B cell (primary cell): Measurements from ENCODE around the gene NYAP1. TPM values are rescaled to one million over a fixed set of nuclear protein-coding genes. Genes with fewer than 3 reads are reported as not detected.

ENCODE experiments used
- ATAC-seq: fragments of 200-7000 bp; cut with Tn5 transposase; one replicate; pipeline ENCODE4 v1.10.0; 2021; ENCODE audit warnings: low read depth, mild to moderate bottlenecking, moderate number of reproducible peaks, moderate library complexity
- CTCF ChIA-PET: fragments of 350-600 bp; sonication (Branson Sonifier 250); formaldehyde crosslinking; loops from one replicate; lab custom pipeline; 2021; ENCODE audit warnings: antibody characterized with exemption, inconsistent platforms; lab: Charles Lee
- POLR2A ChIA-PET: fragments of 350-600 bp; sonication (Branson Sonifier 250); formaldehyde crosslinking; loops from one replicate; lab custom pipeline; 2021; ENCODE audit warnings: antibody characterized with exemption; lab: Charles Lee
- DNase-seq: peaks from one replicate; pipeline ENCODE4 v3.0.0; 2013
- H2AFZ ChIP-seq: 2 replicates; pipeline ENCODE4 v1.6.1; 2012; ENCODE audit warnings: mild to moderate bottlenecking, low read depth, low read length; ENCODE audit not compliant: insufficient read depth, poor library complexity, severe bottlenecking
- H3K27ac ChIP-seq, 2 donors: 1 replicate in 1 of 2; 2 replicates in 1 of 2; pipeline ENCODE4 v1.5.1; 2012 to 2013; ENCODE audit warnings: low read length in 2 of 2, mild to moderate bottlenecking in 2 of 2, moderate library complexity in 1 of 2
- H3K27me3 ChIP-seq, 4 experiments: fragments of 200-600 bp in 1 of 4; sonication (generic) in 1 of 4; replicated peaks in 1 of 4; 1 replicate in 2 of 4; 2 replicates in 2 of 4; pipeline versions ENCODE4 v1.6.1 to v1.7.0; 2013 to 2016; ENCODE audit warnings: low read length in 3 of 4, mild to moderate bottlenecking in 2 of 4, mixed read lengths in 1 of 4, moderate library complexity in 1 of 4; ENCODE audit not compliant: insufficient read depth in 4 of 4, control insufficient read depth in 3 of 4; ENCODE audit errors: control extremely low read depth in 1 of 4
- H3K36me3 ChIP-seq, 2 experiments: replicated peaks in 1 of 2; 1 replicate in 1 of 2; 2 replicates in 1 of 2; pipeline versions ENCODE4 v1.6.1 to v1.7.1; 2013; ENCODE audit warnings: low read length in 1 of 2; ENCODE audit not compliant: insufficient read depth in 2 of 2, control insufficient read depth in 1 of 2; ENCODE audit errors: control extremely low read depth in 1 of 2, extremely low read depth in 1 of 2
- H3K4me1 ChIP-seq, 2 donors: fragments of 200-600 bp in 1 of 2; sonication (generic) in 1 of 2; 1 replicate in 1 of 2; 2 replicates in 1 of 2; pipeline versions ENCODE4 v1.5.1 to v1.6.1; 2013 to 2017; ENCODE audit warnings: low read length in 2 of 2; ENCODE audit not compliant: control insufficient read depth in 2 of 2, insufficient read depth in 2 of 2
- H3K4me2 ChIP-seq: replicated peaks from 2 replicates; pipeline ENCODE3; 2012; ENCODE audit warnings: mild to moderate bottlenecking, low read depth, low read length; ENCODE audit not compliant: poor library complexity, severe bottlenecking
- H3K4me3 ChIP-seq, 5 experiments: fragments of 200-600 bp in 1 of 5; sonication (generic) in 1 of 5; 1 replicate in 3 of 5; 2 replicates in 2 of 5; pipeline versions ENCODE4 v1.5.1 to v1.7.0; 2011 to 2016; ENCODE audit warnings: low read length in 4 of 5, mild to moderate bottlenecking in 4 of 5, low read depth in 2 of 5, control low read depth in 1 of 5, moderate library complexity in 1 of 5; ENCODE audit not compliant: insufficient read depth in 1 of 5; ENCODE audit errors: control extremely low read depth in 1 of 5, extremely low read depth in 1 of 5
- H3K79me2 ChIP-seq: fragments of 200-600 bp; sonication (generic); one replicate; pipeline ENCODE4 v1.6.0; 2016; ENCODE audit warnings: low read length; ENCODE audit not compliant: control insufficient read depth, insufficient read depth
- H3K9ac ChIP-seq: fragments of 200-600 bp; sonication (generic); 2 replicates; pipeline ENCODE4 v1.6.1; 2017; ENCODE audit warnings: mild to moderate bottlenecking, low read length, moderate library complexity
- H3K9me3 ChIP-seq, 3 donors: one replicate each; pipeline versions ENCODE4 v1.6.1 to v1.7.1; 2013; ENCODE audit warnings: low read length in 2 of 3; ENCODE audit not compliant: control insufficient read depth in 2 of 3, insufficient read depth in 1 of 3; ENCODE audit errors: control extremely low read depth in 1 of 3
- H4K20me1 ChIP-seq: 2 replicates; pipeline ENCODE4 v1.6.0; 2012; ENCODE audit warnings: mild to moderate bottlenecking, low read length; ENCODE audit not compliant: insufficient read depth, control insufficient read depth, poor library complexity, severe bottlenecking
- H3K27ac Mint-ChIP-seq: one replicate; pipeline ENCODE4 v1.8.0; 2021; ENCODE audit warnings: mixed read lengths
- H3K27me3 Mint-ChIP-seq: one replicate; pipeline ENCODE4 v1.8.0; 2021; ENCODE audit warnings: mixed read lengths
- H3K4me1 Mint-ChIP-seq: one replicate; pipeline ENCODE4 v1.8.0; 2021; ENCODE audit warnings: mixed read lengths
- H3K4me3 Mint-ChIP-seq: one replicate; pipeline ENCODE4 v1.8.0; 2021; ENCODE audit warnings: mixed read lengths
- H3K9me3 Mint-ChIP-seq: one replicate; pipeline ENCODE4 v1.8.0; 2022; ENCODE audit warnings: mixed read lengths; ENCODE audit not compliant: insufficient read depth
- CTCF ChIP-seq: fragments of 200-600 bp; IDR thresholded peaks from one replicate; pipeline ENCODE4 v1.8.0; 2022; ENCODE audit warnings: antibody characterized with exemption, mild to moderate bottlenecking
- EZH2 ChIP-seq: IDR thresholded peaks from 2 replicates; pipeline ENCODE4 v1.6.1; 2012; ENCODE audit warnings: borderline replicate concordance, low read depth, mild to moderate bottlenecking, moderate library complexity, low read length; ENCODE audit not compliant: insufficient read depth, poor library complexity, severe bottlenecking
- WGBS: methylation state at CpG from one replicate; pipeline ENCODE4 v1.1.5; 2013; ENCODE audit warnings: missing lambda C conversion rate; ENCODE audit not compliant: insufficient coverage; 5-methylcytosine and 5-hydroxymethylcytosine counted together
- intact Hi-C: fragments of 100-400 bp; cut with micrococcal nuclease; formaldehyde crosslinking; loops from one replicate; pipeline ENCODE4 v1.10.0; 2022
- polyA plus RNA-seq: library from polyadenylated mRNA; depleted of rRNA; stranded (reverse); fragments of >200 nt; gene quantifications from 2 replicates; pipeline ENCODE4 v1.2.3, GENCODE V29; 2012
- total RNA-seq, 2 donors: library from RNA; stranded (reverse); fragments of 120-200 nt in 1 of 2; gene quantifications; 1 replicate in 1 of 2; 2 replicates in 1 of 2; pipeline versions ENCODE4 v1.2.3 to v1.2.4, GENCODE V29; 2013 to 2022

NYAP1 gene
- total and polyA plus RNA-seq, 2 donors (not counting 1 experiment from before 2014, with no cell fraction given), result 0.06 TPM; not detected in 1

- no peak overlapping the region for H2AFZ ChIP-seq
- no peak overlapping the region for H3K9ac ChIP-seq
- CTCF ChIA-PET, result interaction anchor here (1.1 to 2.6 kb wide), 5 partner anchors 14 to 123 kb away, joined by 3 to 15 read pairs (median 8); partner anchors contain the start of gene TSC22D4
- H3K4me2 ChIP-seq, result no peak overlapping the region
- Mint-ChIP-seq H3K4me3 (no peak overlapping the region), H3K4me1 (peaks cover 9% of the 10 kb centered on the region), H3K27ac (no peak overlapping the region), H3K27me3 (no peaks in the 10 kb centered on the region), H3K9me3 (no peaks in the 10 kb centered on the region)
- POLR2A ChIA-PET, result interaction anchor here (0.5 to 0.7 kb wide), 2 partner anchors 19 to 140 kb away, joined by 3 to 6 read pairs; no protein-coding TSS in a partner anchor
- peaks cover 4 to 39% of the 10 kb centered on the region in 2 experiments for H3K36me3 ChIP-seq
- H3K27ac ChIP-seq, result no peak overlapping the region
- TF ChIP-seq EZH2 (no peak), CTCF (no peak)
- intact Hi-C loops, result no loop called here
- no peak overlapping the region for H3K4me3 ChIP-seq
- WGBS, result 46% methylated on average over 16 of the region's 17 CpGs
- ATAC-seq (peak; percentile 31), DNase-seq (no peak)
- H3K4me1 ChIP-seq, result peaks cover 3 to 4% of the 10 kb centered on the region in 2 donors
- no peaks in the 10 kb centered on the region for H3K27me3 ChIP-seq
- no peaks in the 10 kb centered on the region for H3K9me3 ChIP-seq
- H3K79me2 ChIP-seq, result peaks cover 25% of the 10 kb centered on the region
- peaks cover 42% of the 10 kb centered on the region for H4K20me1 ChIP-seq
Measured at GRCh38 chr7:100465702-100466311, 17.9 kb upstream of the NYAP1 start.
